HEK293 (cell line): ENCODE data around the gene DNAJC2.

Experiments
- MZF1 ChIP-seq: fragments of 450-650 bp; formaldehyde crosslinking; IDR thresholded peaks from 2 replicates; pipeline ENCODE4 v1.5.1; 2017; ENCODE audit warnings: missing biosample characterization, missing genetic modification characterization, borderline replicate concordance
- ZBTB7A ChIP-seq: fragments of 450-650 bp; formaldehyde crosslinking; IDR thresholded peaks from 2 replicates; pipeline ENCODE4 v1.5.1; 2016; ENCODE audit warnings: low read depth, missing biosample characterization, missing genetic modification characterization
- ZNF324 ChIP-seq: fragments of 450-650 bp; formaldehyde crosslinking; IDR thresholded peaks from 2 replicates; pipeline ENCODE4 v1.5.1; 2016; ENCODE audit warnings: missing biosample characterization, missing genetic modification characterization
- TF ChIP-seq, protein P1 (sequence below): fragments of 450-650 bp; formaldehyde crosslinking; IDR thresholded peaks from 2 replicates; pipeline ENCODE4 v1.5.1; 2016; ENCODE audit warnings: missing biosample characterization, missing genetic modification characterization

DNA sequence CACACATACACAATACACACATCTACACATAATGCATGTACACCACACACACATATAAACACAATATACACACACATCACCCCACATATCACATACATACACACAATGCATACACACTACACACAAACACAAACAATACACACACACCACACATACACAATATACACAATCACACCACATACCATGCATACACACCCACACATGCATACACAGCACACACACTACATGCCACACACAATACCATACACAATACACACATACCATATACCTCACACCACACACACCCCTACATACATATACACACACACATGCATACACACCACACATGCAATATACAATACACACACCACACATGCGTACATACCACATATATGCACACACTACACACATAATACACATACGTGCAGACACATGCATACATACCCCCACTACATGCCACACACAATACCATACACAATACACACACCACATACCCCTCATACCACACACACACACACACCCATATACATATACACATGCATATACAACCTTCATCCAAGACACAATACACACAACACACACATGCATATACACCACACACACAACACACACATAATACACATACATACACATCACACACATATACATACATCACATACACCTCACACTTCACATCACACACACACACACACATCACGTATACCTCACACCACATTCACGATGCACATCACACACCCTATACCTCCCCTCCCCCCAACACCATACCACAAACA, 36.9 kb upstream of the DNAJC2 start:
- TF ChIP-seq MZF1 (tag by site-specific recombination) = no peak
- TF ChIP-seq ZBTB7A (tag by site-specific recombination) = no peak
- TF ChIP-seq, protein P1, sequence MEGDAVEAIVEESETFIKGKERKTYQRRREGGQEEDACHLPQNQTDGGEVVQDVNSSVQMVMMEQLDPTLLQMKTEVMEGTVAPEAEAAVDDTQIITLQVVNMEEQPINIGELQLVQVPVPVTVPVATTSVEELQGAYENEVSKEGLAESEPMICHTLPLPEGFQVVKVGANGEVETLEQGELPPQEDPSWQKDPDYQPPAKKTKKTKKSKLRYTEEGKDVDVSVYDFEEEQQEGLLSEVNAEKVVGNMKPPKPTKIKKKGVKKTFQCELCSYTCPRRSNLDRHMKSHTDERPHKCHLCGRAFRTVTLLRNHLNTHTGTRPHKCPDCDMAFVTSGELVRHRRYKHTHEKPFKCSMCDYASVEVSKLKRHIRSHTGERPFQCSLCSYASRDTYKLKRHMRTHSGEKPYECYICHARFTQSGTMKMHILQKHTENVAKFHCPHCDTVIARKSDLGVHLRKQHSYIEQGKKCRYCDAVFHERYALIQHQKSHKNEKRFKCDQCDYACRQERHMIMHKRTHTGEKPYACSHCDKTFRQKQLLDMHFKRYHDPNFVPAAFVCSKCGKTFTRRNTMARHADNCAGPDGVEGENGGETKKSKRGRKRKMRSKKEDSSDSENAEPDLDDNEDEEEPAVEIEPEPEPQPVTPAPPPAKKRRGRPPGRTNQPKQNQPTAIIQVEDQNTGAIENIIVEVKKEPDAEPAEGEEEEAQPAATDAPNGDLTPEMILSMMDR (tag by site-specific recombination) = no peak
- no peak for TF ChIP-seq ZNF324
